SU-DHL-6 (cell line): Measurements from ENCODE around the gene MSL3B.

Source experiments
- H2AFZ ChIP-seq: fragments of 200-600 bp; sonication (generic); 2 replicates; pipeline ENCODE4 v1.6.1; 2014; ENCODE audit warnings: low read depth, mild to moderate bottlenecking, moderate library complexity, mixed read lengths, antibody characterized with exemption, low read length; ENCODE audit not compliant: severe bottlenecking
- H3F3A ChIP-seq: fragments of 200-600 bp; shearing (Covaris generic); 2 replicates; pipeline ENCODE4 v1.6.0; 2016; ENCODE audit warnings: antibody characterized with exemption, mild to moderate bottlenecking; ENCODE audit not compliant: insufficient read depth
- H3K27ac ChIP-seq: fragments of 200-600 bp; sonication (generic); 2 replicates; pipeline ENCODE4 v1.5.1; 2016; ENCODE audit warnings: low read depth, mild to moderate bottlenecking, low read length, moderate library complexity, mixed read lengths
- H3K27me3 ChIP-seq: fragments of 200-600 bp; sonication (generic), shearing (Covaris generic); 2 replicates; pipeline ENCODE4 v1.6.0; 2014; ENCODE audit warnings: mild to moderate bottlenecking, low read length
- H3K36me3 ChIP-seq: fragments of 200-600 bp; sonication (generic); 2 replicates; pipeline ENCODE4 v1.6.1; 2014; ENCODE audit warnings: mild to moderate bottlenecking, low read length, mixed read lengths
- H3K4me2 ChIP-seq: fragments of 300-600, 200-600 bp; shearing (Covaris generic), sonication (generic); 2 replicates; pipeline ENCODE4 v1.6.0; 2014; ENCODE audit warnings: low read length, low read depth, mild to moderate bottlenecking; ENCODE audit not compliant: poor library complexity, severe bottlenecking
- H3K4me3 ChIP-seq: fragments of 200-600 bp; sonication (generic); 2 replicates; pipeline ENCODE4 v1.5.1; 2014; ENCODE audit warnings: antibody characterized with exemption, low read length, mild to moderate bottlenecking, mixed read lengths; ENCODE audit not compliant: insufficient read depth, poor library complexity, severe bottlenecking
- H3K79me2 ChIP-seq: fragments of 200-600 bp; sonication (generic); 2 replicates; pipeline ENCODE4 v1.6.1; 2014; ENCODE audit warnings: mild to moderate bottlenecking, low read length, moderate library complexity; ENCODE audit not compliant: insufficient read depth
- H3K9ac ChIP-seq: fragments of 200-600 bp; sonication (generic); 2 replicates; pipeline ENCODE4 v1.7.0; 2014; ENCODE audit warnings: mild to moderate bottlenecking, low read length
- H3K9me2 ChIP-seq: fragments of 200-600 bp; sonication (generic); replicated peaks from 2 replicates; pipeline ENCODE4 v1.6.1; 2014; ENCODE audit warnings: low read length; ENCODE audit not compliant: insufficient read depth
- H3K9me3 ChIP-seq: fragments of 200-600 bp; sonication (generic); 2 replicates; pipeline ENCODE4 v1.6.1; 2014; ENCODE audit warnings: low read length, mixed read lengths; ENCODE audit not compliant: insufficient read depth
- H4K20me1 ChIP-seq: fragments of 200-600 bp; sonication (generic); 2 replicates; pipeline ENCODE4 v1.6.1; 2014; ENCODE audit warnings: low read depth, mild to moderate bottlenecking, antibody characterized with exemption, low read length, moderate library complexity, mixed read lengths
- EZH2phosphoT487 ChIP-seq: fragments of 200-600 bp; sonication (generic), shearing (Covaris generic); conservative IDR thresholded peaks from 2 replicates; pipeline ENCODE4 v1.6.1; 2018; ENCODE audit warnings: mild to moderate bottlenecking, antibody characterized with exemption, low read length, moderate library complexity, mixed read lengths
- TF ChIP-seq, protein P1 (sequence below): fragments of 200-600 bp; sonication (generic); IDR thresholded peaks from one replicate; pipeline ENCODE4 v1.5.1; 2017; ENCODE audit warnings: antibody characterized with exemption, mild to moderate bottlenecking, low read length, moderate library complexity; ENCODE audit not compliant: insufficient read depth, poor library complexity, severe bottlenecking

MSL3B gene

DNA sequence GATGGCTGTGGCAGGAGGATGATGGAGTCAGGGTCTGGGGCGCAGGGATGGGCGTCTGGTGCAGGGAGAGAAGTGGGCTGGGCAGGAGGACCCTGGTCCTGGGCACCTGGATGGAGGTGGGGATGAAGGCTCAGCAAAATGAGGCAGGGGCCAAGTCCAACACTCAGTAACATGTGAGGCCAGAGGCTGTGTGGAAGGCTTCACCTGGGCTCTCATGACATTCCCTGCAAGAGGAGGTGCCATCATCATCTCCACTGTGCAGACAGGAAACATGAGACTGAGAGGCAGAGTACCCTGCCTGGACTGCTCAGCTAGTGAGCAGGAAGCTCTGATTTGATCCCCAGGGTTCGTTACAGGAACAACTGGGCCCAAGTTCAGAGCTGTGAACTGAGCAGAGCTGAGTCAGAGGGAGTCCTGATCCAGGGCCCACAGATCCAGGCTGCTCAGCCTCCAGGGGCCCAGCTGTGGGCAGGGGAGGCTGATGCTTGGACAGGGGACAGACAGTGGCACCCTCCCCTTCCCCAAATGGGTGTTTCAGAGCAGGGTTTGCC is 50.8 kb downstream of the MSL3B start:
- no peak overlapping the region for H3K4me3 ChIP-seq
- no peaks in the 10 kb centered on the region for H4K20me1 ChIP-seq
- H3K9me2 ChIP-seq, result no peaks in the 10 kb centered on the region
- no peak overlapping the region for H3K4me2 ChIP-seq
- no peaks in the 10 kb centered on the region for H3K36me3 ChIP-seq
- no peak for TF ChIP-seq EZH2phosphoT487
- TF ChIP-seq, protein P1, sequence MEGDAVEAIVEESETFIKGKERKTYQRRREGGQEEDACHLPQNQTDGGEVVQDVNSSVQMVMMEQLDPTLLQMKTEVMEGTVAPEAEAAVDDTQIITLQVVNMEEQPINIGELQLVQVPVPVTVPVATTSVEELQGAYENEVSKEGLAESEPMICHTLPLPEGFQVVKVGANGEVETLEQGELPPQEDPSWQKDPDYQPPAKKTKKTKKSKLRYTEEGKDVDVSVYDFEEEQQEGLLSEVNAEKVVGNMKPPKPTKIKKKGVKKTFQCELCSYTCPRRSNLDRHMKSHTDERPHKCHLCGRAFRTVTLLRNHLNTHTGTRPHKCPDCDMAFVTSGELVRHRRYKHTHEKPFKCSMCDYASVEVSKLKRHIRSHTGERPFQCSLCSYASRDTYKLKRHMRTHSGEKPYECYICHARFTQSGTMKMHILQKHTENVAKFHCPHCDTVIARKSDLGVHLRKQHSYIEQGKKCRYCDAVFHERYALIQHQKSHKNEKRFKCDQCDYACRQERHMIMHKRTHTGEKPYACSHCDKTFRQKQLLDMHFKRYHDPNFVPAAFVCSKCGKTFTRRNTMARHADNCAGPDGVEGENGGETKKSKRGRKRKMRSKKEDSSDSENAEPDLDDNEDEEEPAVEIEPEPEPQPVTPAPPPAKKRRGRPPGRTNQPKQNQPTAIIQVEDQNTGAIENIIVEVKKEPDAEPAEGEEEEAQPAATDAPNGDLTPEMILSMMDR, result no peak
- no peak overlapping the region for H3K9ac ChIP-seq
- no peaks in the 10 kb centered on the region for H3F3A ChIP-seq
- H3K27me3 ChIP-seq, result no peaks in the 10 kb centered on the region
- H2AFZ ChIP-seq, result no peak overlapping the region
- no peaks in the 10 kb centered on the region for H3K79me2 ChIP-seq
- H3K27ac ChIP-seq, result no peak overlapping the region
- H3K9me3 ChIP-seq, result no peaks in the 10 kb centered on the region

DNA sequence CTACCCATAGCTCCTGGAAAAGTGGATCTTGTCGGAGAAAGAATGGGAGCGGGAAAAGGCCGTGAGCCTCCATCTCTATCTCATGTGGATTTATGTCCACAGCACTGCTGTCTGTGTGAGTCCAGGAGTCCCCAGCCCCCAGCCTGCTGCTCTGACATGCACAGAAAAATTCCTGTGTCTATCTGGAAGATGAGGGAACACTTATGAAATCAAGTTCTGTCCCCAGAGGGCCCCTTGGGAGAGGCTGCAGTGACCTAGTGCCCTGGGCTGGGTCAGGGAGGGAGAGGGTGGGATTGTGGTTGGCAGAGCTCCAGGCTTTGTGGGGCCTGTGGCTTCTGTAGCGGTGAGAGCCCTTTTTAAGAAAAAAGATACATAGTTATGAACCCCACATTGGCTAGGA is 51.4 kb downstream of the MSL3B start:
- no peak overlapping the region for H3K4me2 ChIP-seq
- no peak for TF ChIP-seq EZH2phosphoT487
- TF ChIP-seq, protein P1, result no peak
- H3K27me3 ChIP-seq, result no peaks in the 10 kb centered on the region

DNA sequence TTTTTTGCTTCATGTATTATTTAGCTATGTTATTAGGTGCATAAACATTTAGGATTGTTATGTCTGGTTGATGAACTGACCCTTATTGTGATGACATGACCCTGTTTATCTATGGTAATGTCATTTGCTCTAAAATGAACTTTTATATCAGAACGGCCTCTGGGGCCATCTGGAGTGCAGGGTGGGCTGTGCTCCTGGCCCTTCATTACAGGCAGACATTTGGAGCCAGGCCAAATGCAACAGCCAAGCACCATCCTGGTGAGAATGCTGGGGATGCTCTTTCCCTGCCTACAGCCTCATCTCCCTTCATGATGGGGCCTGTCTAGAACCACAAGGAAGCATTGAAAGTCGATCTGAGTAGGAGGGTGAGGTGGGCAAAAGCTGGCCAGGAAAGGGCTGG is 51.9 kb downstream of the MSL3B start:
- H3K4me2 ChIP-seq, result no peak overlapping the region
- no peak overlapping the region for H3K27ac ChIP-seq
- TF ChIP-seq, protein P1, result no peak
- no peak for TF ChIP-seq EZH2phosphoT487
- H3K9me3 ChIP-seq, result no peaks in the 10 kb centered on the region
- no peak overlapping the region for H2AFZ ChIP-seq
- H3K36me3 ChIP-seq, result no peaks in the 10 kb centered on the region
- no peak overlapping the region for H3K4me3 ChIP-seq
- H3K27me3 ChIP-seq, result no peaks in the 10 kb centered on the region
- H3F3A ChIP-seq, result no peaks in the 10 kb centered on the region
- H3K9me2 ChIP-seq, result no peaks in the 10 kb centered on the region
- H3K79me2 ChIP-seq, result no peaks in the 10 kb centered on the region
- no peaks in the 10 kb centered on the region for H4K20me1 ChIP-seq
- H3K9ac ChIP-seq, result no peak overlapping the region

More for the DNA sequence above, 51.4 kb downstream of the MSL3B start:
- H3K36me3 ChIP-seq, result no peaks in the 10 kb centered on the region
- H2AFZ ChIP-seq, result no peak overlapping the region
- H3K9me3 ChIP-seq, result no peaks in the 10 kb centered on the region
- no peak overlapping the region for H3K27ac ChIP-seq
- no peaks in the 10 kb centered on the region for H3K79me2 ChIP-seq
- H4K20me1 ChIP-seq, result no peaks in the 10 kb centered on the region
- no peak overlapping the region for H3K4me3 ChIP-seq
- H3K9me2 ChIP-seq, result no peaks in the 10 kb centered on the region
- H3K9ac ChIP-seq, result no peak overlapping the region
- H3F3A ChIP-seq, result no peaks in the 10 kb centered on the region
